Adrenal gland (tissue), 5 donors: ENCODE data around the gene ABCA5.

Experiments used
- POLR2A ChIP-seq, 2 donors: fragments of 450-650 bp; IDR thresholded peaks; one replicate each; pipeline ENCODE4 v1.6.1; 2017; ENCODE audit warnings: antibody characterized with exemption in 2 of 2, mild to moderate bottlenecking in 2 of 2, moderate library complexity in 1 of 2
- TF ChIP-seq, protein P1 (sequence below), 6 experiments: fragments of 450-650 bp in 4 of 6; fragments of 200-600 bp in 2 of 6; sonication (generic) in 1 of 6; IDR thresholded peaks; 1 replicate in 5 of 6; 2 replicates in 1 of 6; pipeline versions ENCODE4 v1.5.1 to v1.8.0; 2016 to 2021; ENCODE audit warnings: antibody characterized with exemption in 6 of 6, mild to moderate bottlenecking in 2 of 6, moderate library complexity in 1 of 6
- donor health status: DM: no; HTN: no; CAD: no.

DNA sequence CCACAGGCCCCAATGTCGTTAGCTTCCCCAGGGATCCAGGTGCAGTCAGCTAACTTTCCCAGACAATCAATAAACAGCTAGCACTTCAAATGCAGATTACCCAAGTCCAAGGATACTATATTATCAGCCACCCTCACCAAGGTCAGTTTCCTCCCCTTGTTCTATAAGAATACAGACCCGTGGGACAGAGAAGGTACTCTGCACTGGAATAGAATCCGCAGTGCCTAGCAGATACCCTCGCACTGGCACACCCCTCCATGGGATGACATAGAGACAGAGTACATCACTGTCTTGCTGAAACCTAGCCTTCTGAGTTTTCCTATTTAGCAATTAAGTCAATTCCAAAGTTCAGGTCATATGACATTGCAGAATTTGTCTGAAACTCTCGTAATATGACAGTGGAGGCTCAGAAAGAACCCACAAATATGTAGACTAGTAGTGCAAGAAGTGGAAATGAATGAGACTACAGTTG, 58.4 kb downstream of the ABCA5 start:
- TF ChIP-seq, protein P1, sequence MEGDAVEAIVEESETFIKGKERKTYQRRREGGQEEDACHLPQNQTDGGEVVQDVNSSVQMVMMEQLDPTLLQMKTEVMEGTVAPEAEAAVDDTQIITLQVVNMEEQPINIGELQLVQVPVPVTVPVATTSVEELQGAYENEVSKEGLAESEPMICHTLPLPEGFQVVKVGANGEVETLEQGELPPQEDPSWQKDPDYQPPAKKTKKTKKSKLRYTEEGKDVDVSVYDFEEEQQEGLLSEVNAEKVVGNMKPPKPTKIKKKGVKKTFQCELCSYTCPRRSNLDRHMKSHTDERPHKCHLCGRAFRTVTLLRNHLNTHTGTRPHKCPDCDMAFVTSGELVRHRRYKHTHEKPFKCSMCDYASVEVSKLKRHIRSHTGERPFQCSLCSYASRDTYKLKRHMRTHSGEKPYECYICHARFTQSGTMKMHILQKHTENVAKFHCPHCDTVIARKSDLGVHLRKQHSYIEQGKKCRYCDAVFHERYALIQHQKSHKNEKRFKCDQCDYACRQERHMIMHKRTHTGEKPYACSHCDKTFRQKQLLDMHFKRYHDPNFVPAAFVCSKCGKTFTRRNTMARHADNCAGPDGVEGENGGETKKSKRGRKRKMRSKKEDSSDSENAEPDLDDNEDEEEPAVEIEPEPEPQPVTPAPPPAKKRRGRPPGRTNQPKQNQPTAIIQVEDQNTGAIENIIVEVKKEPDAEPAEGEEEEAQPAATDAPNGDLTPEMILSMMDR (IDR thresholded peaks at IDR 0.05): no peak
- TF ChIP-seq POLR2A (IDR thresholded peaks at IDR 0.05): no peak
